K562 (cell line): ENCODE data around the gene MARK2. TPM values are rescaled to one million over a fixed set of nuclear protein-coding genes. Genes with fewer than 3 reads are reported as not detected.
A peak's percentile ranks its signal among the peaks of the same experiment; 100 is the strongest.

Experiments
- CBX3 ChIP-seq, 2 experiments: IDR thresholded peaks; 1 replicate in 1 of 2; 2 replicates in 1 of 2; pipeline ENCODE4 v1.6.1; 2012; ENCODE audit warnings: inconsistent platforms in 2 of 2, low read length in 2 of 2, borderline replicate concordance in 1 of 2, control low read depth in 1 of 2
- CCAR2 ChIP-seq: fragments of 200-400 bp; formaldehyde crosslinking; IDR thresholded peaks from 2 replicates; pipeline ENCODE4 v1.6.1; 2017; ENCODE audit warnings: mild to moderate bottlenecking, low read depth, low read length
- DPF2 ChIP-seq: fragments of 450-650 bp; IDR thresholded peaks from 2 replicates; pipeline ENCODE4 v1.6.1; 2016
- ELF4 ChIP-seq: fragments of 450-650 bp; formaldehyde crosslinking; IDR thresholded peaks from 2 replicates; pipeline ENCODE4 v1.4.0; 2022; ENCODE audit warnings: missing genetic modification characterization
- GATA2 ChIP-seq: sonication (generic); formaldehyde crosslinking; IDR thresholded peaks from 2 replicates; pipeline ENCODE4 v1.4.0; 2020; ENCODE audit warnings: mild to moderate bottlenecking, missing genetic modification reagents
- ID3 ChIP-seq, 2 experiments: fragments of 250-450 bp in 1 of 2; fragments of 450-650 bp in 1 of 2; sonication (Bioruptor Pico) in 1 of 2; IDR thresholded peaks; 2 replicates each; pipeline versions ENCODE4 v1.6.1 to v1.8.0; 2016 to 2021; ENCODE audit warnings: mild to moderate bottlenecking in 2 of 2, moderate library complexity in 2 of 2, missing compliant biosample characterization in 1 of 2, missing genetic modification characterization in 1 of 2
- JUND ChIP-seq, 2 experiments: IDR thresholded peaks; 2 replicates in 1 of 2; 3 replicates in 1 of 2; pipeline ENCODE4 v1.6.1; 2011; ENCODE audit warnings: borderline replicate concordance in 2 of 2, low read depth in 2 of 2, low read length in 2 of 2, improper control_type of control experiment in 1 of 2, missing biosample characterization in 1 of 2, missing genetic modification characterization in 1 of 2, missing genetic modification reagents in 1 of 2
- MAZ ChIP-seq, 2 experiments: fragments of 450-650 bp in 1 of 2; sonication (generic) in 1 of 2; formaldehyde crosslinking; IDR thresholded peaks in 1 of 2; conservative IDR thresholded peaks in 1 of 2; 2 replicates each; pipeline versions ENCODE4 v1.4.0 to v1.5.0; 2020; ENCODE audit warnings: mild to moderate bottlenecking in 1 of 2, missing genetic modification reagents in 1 of 2
- MYBL2 ChIP-seq, 2 experiments: fragments of 450-650 bp in 1 of 2; sonication (generic) in 1 of 2; formaldehyde crosslinking in 1 of 2; IDR thresholded peaks; 2 replicates each; pipeline versions ENCODE4 v1.6.1 to v1.8.1; 2017 to 2022; ENCODE audit warnings: borderline replicate concordance in 1 of 2, inconsistent platforms in 1 of 2, low read depth in 1 of 2, mild to moderate bottlenecking in 1 of 2, missing genetic modification reagents in 1 of 2, moderate library complexity in 1 of 2
- NCOA4 ChIP-seq: fragments of 450-650 bp; IDR thresholded peaks from 2 replicates; pipeline ENCODE4 v1.6.1; 2018; ENCODE audit warnings: mild to moderate bottlenecking; ENCODE audit not compliant: partially characterized antibody
- NEUROD1 ChIP-seq: fragments of 150-350 bp; IDR thresholded peaks from 2 replicates; pipeline ENCODE4 v1.6.1; 2014; ENCODE audit warnings: borderline replicate concordance, low read length, low read depth; ENCODE audit not compliant: partially characterized antibody
- NFIC ChIP-seq: fragments of 450-650 bp; IDR thresholded peaks from 2 replicates; pipeline ENCODE4 v1.6.1; 2017; ENCODE audit warnings: mild to moderate bottlenecking, inconsistent platforms
- NKRF ChIP-seq: fragments of 450-650 bp; IDR thresholded peaks from 2 replicates; pipeline ENCODE4 v1.6.1; 2016; ENCODE audit warnings: borderline replicate concordance
- NR2F6 ChIP-seq: fragments of 450-650 bp; formaldehyde crosslinking; IDR thresholded peaks from 2 replicates; pipeline ENCODE4 v1.4.0; 2020; ENCODE audit warnings: mild to moderate bottlenecking
- PTRF ChIP-seq: fragments of 450-650 bp; IDR thresholded peaks from 2 replicates; pipeline ENCODE4 v1.6.1; 2016; ENCODE audit warnings: mild to moderate bottlenecking, missing genetic modification characterization, missing compliant biosample characterization
- RNF2 ChIP-seq: sonication (generic); IDR thresholded peaks from 2 replicates; pipeline ENCODE4 v1.6.1; 2016
- SOX6 ChIP-seq: fragments of 450-650 bp; IDR thresholded peaks from 2 replicates; pipeline ENCODE4 v1.6.1; 2014; ENCODE audit warnings: mild to moderate bottlenecking
- USF2 ChIP-seq: sonication (generic); formaldehyde crosslinking; IDR thresholded peaks from 2 replicates; pipeline ENCODE4 v1.5.0; 2020; ENCODE audit warnings: missing genetic modification reagents
- ZBED1 ChIP-seq: IDR thresholded peaks from 2 replicates; pipeline ENCODE4 v1.6.1; 2014
- ZNF239 ChIP-seq: fragments of 250-450 bp; sonication (Bioruptor Pico); IDR thresholded peaks from 2 replicates; pipeline ENCODE4 v1.4.0; 2020; ENCODE audit warnings: mild to moderate bottlenecking
- polyA plus RNA-seq, 8 experiments: library from polyadenylated mRNA; depleted of rRNA in 4 of 8; stranded (reverse) in 5 of 8; unstranded in 3 of 8; fragments of >200 nt; fragmentation: Nextera tagmentation in 2 of 8; fragmentation: Illumina TruSeq in 1 of 8; extraction: Ambion mirVana in 2 of 8; extraction: Trizol in 1 of 8; gene quantifications; 2 replicates each; pipeline versions ENCODE4 v1.2.1 to v1.2.3, GENCODE V29; 2011 to 2014; ENCODE audit warnings: inconsistent platforms in 1 of 8, missing spikeins in 1 of 8
- total RNA-seq, 7 experiments: library from RNA; depleted of rRNA in 6 of 7; stranded (reverse); fragments of >200 nt in 6 of 7; fragmentation: Illumina TruSeq in 2 of 7; extraction: Trizol in 2 of 7; gene quantifications; 2 replicates each; pipeline versions ENCODE4 v1.2.1 to v1.2.3, GENCODE V29; 2011 to 2021; ENCODE audit warnings: low replicate concordance in 1 of 7
- TF ChIP-seq, protein P1 (sequence below), 3 experiments: fragments of 200-800 bp in 1 of 3; sonication (Bioruptor generic) in 1 of 3; sonication (generic) in 1 of 3; formaldehyde crosslinking in 1 of 3; IDR thresholded peaks; 2 replicates each; pipeline versions ENCODE4 v1.6.1 to v1.8.0; 2016 to 2022; ENCODE audit warnings: mild to moderate bottlenecking in 2 of 3, missing compliant biosample characterization in 2 of 3, missing genetic modification characterization in 2 of 3, missing genetic modification reagents in 1 of 3

The MARK2 gene
- total and polyA plus RNA-seq, 9 of the 15 experiments (the other 6 are each of a cell fraction or from before 2014, with no cell fraction given) = 0.32 to 43.5 (median 15.1) TPM

DNA sequence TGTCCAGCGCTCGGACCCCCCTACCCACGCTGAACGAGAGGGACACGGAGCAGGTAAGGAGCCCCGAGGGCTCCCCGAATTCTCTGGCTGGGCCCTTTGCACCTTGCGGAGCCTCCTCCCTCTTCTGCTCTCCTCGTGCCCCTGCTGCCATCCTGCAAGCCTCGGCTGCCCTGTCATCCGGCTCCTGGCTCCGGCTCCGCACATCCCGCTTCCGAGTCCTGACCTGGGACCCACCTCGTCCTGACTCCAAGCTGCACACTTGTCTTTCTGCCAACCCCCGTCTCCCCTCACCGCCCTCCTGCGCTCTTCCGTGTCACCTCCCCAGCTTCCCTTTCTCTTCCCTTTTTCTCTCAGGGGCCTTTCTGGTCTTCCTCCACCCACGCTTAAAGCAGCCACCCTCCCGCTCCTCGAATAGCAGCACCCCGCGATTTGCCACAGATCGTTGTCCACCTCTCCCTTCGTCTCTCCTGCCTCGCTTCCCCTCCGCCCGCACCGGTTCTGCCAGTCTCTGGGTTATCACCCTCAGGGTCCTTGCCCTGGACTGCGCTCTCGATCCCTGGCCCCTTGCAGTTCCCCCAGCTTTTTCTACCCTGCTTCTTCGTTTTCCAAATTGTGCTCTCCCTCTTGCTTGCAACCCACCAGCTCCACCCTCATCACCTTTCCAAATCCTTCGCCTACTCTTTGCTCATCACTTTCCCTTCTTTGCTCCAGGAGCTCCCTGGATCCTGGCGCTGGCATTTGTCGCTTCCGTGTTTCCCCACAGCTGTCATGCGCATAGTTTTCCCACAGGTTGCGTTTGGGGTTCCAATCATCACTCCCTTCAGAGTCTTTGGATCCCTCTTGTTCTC, 822 bp downstream of the MARK2 start (continued):
- TF ChIP-seq MYBL2 (IDR thresholded peaks at IDR 0.05; ENCODE audit: low read depth) (no peak), MYBL2 (CRISPR knock-in tag; IDR thresholded peaks at IDR 0.05; ENCODE audit: borderline replicate concordance) (no peak), NEUROD1 (no peak), PTRF (tag) (no peak), ZNF239 (no peak), MAZ (CRISPR knock-in tag; conservative IDR thresholded peaks at IDR 0.05 in 1 of 2, IDR thresholded peaks at IDR 0.05 in 1 of 2) (no peak), SOX6 (no peak), USF2 (CRISPR knock-in tag) (0 out of 2 replicates have a peak, but pooled peaks have one; percentile 17), ELF4 (CRISPR knock-in tag) (peak; percentile 65; the same call in 1 of the 2 replicates), RNF2 (no peak), JUND (IDR thresholded peaks at IDR 0.05; ENCODE audit: borderline replicate concordance, low read depth, low read length) (no peak), JUND (tag; IDR thresholded peaks at IDR 0.05; ENCODE audit: borderline replicate concordance, low read depth, low read length) (no peak), NCOA4 (no peak), NFIC (peak; percentile 31; the same call in 1 of the 2 replicates), CBX3 (IDR thresholded peaks at IDR 0.05; ENCODE audit: borderline replicate concordance in 1 of 2, low read length in 2 of 2) (no peak), GATA2 (CRISPR knock-in tag) (no peak), ZBED1 (no peak), CCAR2 (no peak), NR2F6 (CRISPR knock-in tag) (no peak), DPF2 (0 out of 2 replicates have a peak, but pooled peaks have one; percentile 16), NKRF (peak; percentile 79), ID3 (CRISPR knock-in tag; IDR thresholded peaks at IDR 0.05) (no peak), ID3 (tag; IDR thresholded peaks at IDR 0.05) (0 out of 2 replicates have a peak, but pooled peaks have one; percentile 1)
- TF ChIP-seq, protein P1, sequence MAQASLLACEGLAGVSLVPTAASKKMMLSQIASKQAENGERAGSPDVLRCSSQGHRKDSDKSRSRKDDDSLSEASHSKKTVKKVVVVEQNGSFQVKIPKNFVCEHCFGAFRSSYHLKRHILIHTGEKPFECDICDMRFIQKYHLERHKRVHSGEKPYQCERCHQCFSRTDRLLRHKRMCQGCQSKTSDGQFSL (CRISPR knock-in tag; IDR thresholded peaks at IDR 0.05) = no peak
- TF ChIP-seq, protein P1 (tag; IDR thresholded peaks at IDR 0.05) = no peak
